ENCODE results near the gene CTU2. TPM values are rescaled to one million over a fixed set of nuclear protein-coding genes. Genes with fewer than 3 reads are reported as not detected.
A peak's percentile ranks its signal among the peaks of the same experiment; 100 is the strongest.

Gene CTU2
- total and polyA plus RNA-seq, 8 donors, result 9.7 to 19.8 (median 14.0) TPM

DNA sequence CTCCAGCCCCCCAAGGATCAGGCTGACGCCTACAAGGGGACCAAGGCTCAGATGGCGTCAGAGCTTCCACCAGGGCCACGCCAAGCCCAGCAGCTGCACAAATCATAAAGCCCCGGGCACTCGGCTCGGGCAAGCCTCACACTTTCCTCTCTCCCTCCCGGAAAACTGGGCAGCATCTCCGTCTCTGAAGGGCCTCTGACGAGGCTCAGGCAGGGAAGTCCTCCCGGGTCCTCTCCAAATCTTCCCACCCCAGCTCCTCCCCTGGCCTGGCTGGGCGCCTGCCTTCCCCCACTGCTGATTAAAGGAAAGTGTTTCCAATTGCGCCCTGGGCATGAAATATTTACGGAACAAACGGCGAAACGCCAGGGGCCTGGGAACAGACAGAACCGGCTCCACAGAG, 40.2 kb downstream of the CTU2 start:
- TF ChIP-seq, protein P1, sequence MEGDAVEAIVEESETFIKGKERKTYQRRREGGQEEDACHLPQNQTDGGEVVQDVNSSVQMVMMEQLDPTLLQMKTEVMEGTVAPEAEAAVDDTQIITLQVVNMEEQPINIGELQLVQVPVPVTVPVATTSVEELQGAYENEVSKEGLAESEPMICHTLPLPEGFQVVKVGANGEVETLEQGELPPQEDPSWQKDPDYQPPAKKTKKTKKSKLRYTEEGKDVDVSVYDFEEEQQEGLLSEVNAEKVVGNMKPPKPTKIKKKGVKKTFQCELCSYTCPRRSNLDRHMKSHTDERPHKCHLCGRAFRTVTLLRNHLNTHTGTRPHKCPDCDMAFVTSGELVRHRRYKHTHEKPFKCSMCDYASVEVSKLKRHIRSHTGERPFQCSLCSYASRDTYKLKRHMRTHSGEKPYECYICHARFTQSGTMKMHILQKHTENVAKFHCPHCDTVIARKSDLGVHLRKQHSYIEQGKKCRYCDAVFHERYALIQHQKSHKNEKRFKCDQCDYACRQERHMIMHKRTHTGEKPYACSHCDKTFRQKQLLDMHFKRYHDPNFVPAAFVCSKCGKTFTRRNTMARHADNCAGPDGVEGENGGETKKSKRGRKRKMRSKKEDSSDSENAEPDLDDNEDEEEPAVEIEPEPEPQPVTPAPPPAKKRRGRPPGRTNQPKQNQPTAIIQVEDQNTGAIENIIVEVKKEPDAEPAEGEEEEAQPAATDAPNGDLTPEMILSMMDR (IDR thresholded peaks at IDR 0.05), result no peak
- H3K36me3 ChIP-seq, result peaks cover 0 to 31% of the 10 kb centered on the region in 2 donors
- DNase-seq, result peak in 1 of 4 donors; percentile 53
- intact Hi-C loops (cut with DNase I), result loop anchor here in 1 of 2 donors (5.0 kb wide), 1 partner anchor 36 kb away; no protein-coding TSS in a partner anchor
- no peak overlapping the region for H3K4me3 ChIP-seq
- ATAC-seq, result no peak
- no peaks in the 10 kb centered on the region for H3K27me3 ChIP-seq
- peak overlapping the region in 1 of 2 donors; percentile 13 for H3K27ac ChIP-seq
- no peaks in the 10 kb centered on the region for H3K9me3 ChIP-seq
- peaks cover 5 to 30% of the 10 kb centered on the region in 2 donors for H3K4me1 ChIP-seq

DNA sequence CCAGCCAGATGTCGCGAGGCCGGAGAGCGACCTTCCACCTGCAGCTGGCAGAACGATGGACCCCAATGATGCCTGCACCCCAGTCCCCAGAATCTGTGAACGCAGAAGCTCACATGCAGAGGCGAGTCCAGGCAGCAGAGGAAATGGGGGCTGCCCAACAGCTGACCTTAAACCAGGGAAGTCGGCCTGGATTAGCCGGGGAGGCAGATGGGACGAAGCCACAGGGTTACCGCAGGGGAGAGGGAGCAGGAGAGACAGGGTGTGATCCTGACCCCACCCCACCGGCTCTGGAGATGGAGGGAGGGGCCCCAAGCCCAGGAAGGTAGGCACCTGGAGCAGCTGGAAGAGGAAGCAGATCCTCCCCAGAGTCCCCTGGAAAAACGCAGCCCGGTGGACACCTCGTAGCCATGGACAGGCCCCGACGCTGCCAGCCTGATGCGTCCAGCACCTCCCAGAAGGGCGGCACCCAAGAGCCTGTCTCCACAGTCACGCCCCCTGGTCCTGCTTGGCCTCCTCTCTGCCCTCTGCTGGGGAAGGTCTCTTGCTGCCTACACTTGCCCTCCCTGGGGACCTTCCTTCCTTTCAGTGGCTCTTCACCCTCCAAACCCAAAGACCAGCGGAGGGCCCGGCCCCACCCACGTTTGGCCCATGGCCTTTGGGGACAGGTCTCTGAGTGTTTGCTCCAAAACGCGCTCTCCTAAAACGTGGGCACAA, 41.4 kb downstream of the CTU2 start:
- H3K4me3 ChIP-seq, result no peak overlapping the region
- TF ChIP-seq, protein P1 (IDR thresholded peaks at IDR 0.05), result peak in 1 of 2 donors; percentile 13
- no peak overlapping the region for H3K27ac ChIP-seq
- ATAC-seq (peak; percentile 30), DNase-seq (no peak)
- H3K9me3 ChIP-seq, result no peaks in the 10 kb centered on the region
- peaks cover 5 to 30% of the 10 kb centered on the region in 2 donors for H3K4me1 ChIP-seq
- intact Hi-C loops (cut with DNase I), result loop anchor here in 1 of 2 donors (5.0 kb wide), 1 partner anchor 35 kb away; no protein-coding TSS in a partner anchor
- no peaks in the 10 kb centered on the region for H3K27me3 ChIP-seq
- peaks cover 0 to 26% of the 10 kb centered on the region in 2 donors for H3K36me3 ChIP-seq

DNA sequence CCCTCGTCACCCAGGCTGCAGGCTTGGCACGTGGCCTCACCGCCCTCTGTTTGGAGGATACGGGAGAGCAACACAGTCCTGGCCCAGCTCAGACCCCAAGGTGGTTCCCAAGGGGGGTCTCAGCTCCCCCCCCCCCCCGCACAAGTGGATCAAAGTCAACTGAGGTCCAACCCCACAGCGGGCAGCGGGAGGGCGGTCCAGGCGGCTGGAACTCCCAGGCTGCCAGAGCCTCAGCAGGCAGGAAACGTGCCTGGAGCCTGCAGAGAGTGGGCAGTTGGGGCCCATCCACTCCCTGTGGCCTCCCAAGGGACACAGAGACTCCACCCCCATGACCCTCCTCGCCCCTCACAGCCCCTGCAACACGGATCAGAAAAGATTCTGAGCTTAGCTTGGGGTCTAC, 42.1 kb downstream of the CTU2 start:
- TF ChIP-seq, protein P1 (IDR thresholded peaks at IDR 0.05), result no peak
- peaks cover 5 to 30% of the 10 kb centered on the region in 2 donors for H3K4me1 ChIP-seq
- H3K27me3 ChIP-seq, result no peaks in the 10 kb centered on the region
- H3K36me3 ChIP-seq, result peaks cover 0 to 25% of the 10 kb centered on the region in 2 donors
- intact Hi-C loops (cut with DNase I), result loop anchor here in 1 of 2 donors (5.0 kb wide), 1 partner anchor 34 kb away; no protein-coding TSS in a partner anchor
- no peak overlapping the region for H3K4me3 ChIP-seq
- no peaks in the 10 kb centered on the region for H3K9me3 ChIP-seq
- H3K27ac ChIP-seq, result no peak overlapping the region
- DNase-seq (no peak), ATAC-seq (no peak)

DNA sequence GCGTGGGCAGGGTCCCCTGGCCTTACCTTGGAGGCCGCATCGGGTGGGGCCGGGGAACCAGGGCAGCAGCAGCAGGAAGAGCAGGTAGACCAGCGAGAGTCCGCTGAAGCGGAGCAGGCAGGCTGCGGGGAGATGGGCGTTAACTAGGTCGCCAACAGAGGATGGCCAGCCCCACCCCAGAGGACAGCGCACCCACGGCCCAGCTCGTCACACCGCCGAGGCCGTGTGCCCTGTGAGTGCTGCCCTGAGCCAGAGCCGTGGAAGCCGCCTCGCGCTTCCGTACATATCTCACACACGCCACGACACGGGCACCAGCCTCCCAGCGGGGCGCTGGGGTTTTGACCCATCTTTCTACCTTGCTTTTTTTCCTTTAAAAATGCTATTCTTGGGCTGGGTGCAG, 43.1 kb downstream of the CTU2 start:
- Histone ChIP-seq H3K4me1 (peaks cover 4 to 20% of the 10 kb centered on the region in 2 donors), H3K9me3 (no peaks in the 10 kb centered on the region), H3K36me3 (peaks cover 0 to 28% of the 10 kb centered on the region in 2 donors), H3K27me3 (no peaks in the 10 kb centered on the region), H3K27ac (no peak overlapping the region), H3K4me3 (no peak overlapping the region)
- intact Hi-C loops (cut with DNase I), result loop anchor here in 1 of 2 donors (5.0 kb wide), 1 partner anchor 33 kb away; no protein-coding TSS in a partner anchor
- TF ChIP-seq, protein P1 (IDR thresholded peaks at IDR 0.05), result no peak
- DNase-seq, result no peak
- ATAC-seq, result no peak

DNA sequence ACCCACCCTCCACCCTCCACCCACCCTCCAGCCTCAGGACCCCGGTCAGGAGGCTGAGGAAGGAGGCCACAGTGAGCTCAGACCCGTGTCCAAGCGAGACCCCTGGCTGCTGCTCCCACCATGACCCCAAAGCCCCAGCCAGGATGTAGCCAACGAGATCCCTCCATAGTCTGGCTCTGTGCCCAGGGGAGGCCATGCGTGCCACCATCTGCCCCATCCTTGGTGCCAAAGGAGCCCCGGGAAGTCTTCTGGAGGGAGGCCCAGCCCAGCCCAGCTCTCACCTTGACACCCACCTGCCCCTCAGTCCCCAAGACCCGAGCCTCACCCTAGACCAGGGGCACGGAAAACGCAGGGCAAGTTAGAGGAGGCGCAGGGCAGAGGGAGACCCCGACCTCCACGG, 44.6 kb downstream of the CTU2 start:
- Histone ChIP-seq H3K27ac (no peak overlapping the region), H3K9me3 (no peaks in the 10 kb centered on the region), H3K4me1 (peaks cover 0 to 24% of the 10 kb centered on the region in 2 donors), H3K4me3 (no peak overlapping the region), H3K27me3 (no peaks in the 10 kb centered on the region), H3K36me3 (peaks cover 0 to 28% of the 10 kb centered on the region in 2 donors)
- TF ChIP-seq, protein P1 (IDR thresholded peaks at IDR 0.05), result no peak
- ATAC-seq (no peak), DNase-seq (no peak)
- intact Hi-C loops (cut with DNase I), result no loop called here
